GM18519 (cell line): ENCODE data around the gene MGAT5B.

Source experiments
- ATAC-seq: cut with Tn5 transposase; IDR thresholded peaks from one replicate; pipeline ENCODE4 v1.9.1; 2021; ENCODE audit warnings: mild to moderate bottlenecking, moderate library complexity; ENCODE audit not compliant: unreplicated experiment, low FRiP score

MGAT5B gene

GRCh38 chr17:76878568-76878967 lies 10.4 kb downstream of the MGAT5B start:
- no peak for ATAC-seq

GRCh38 chr17:76879254-76879653 lies 11.1 kb downstream of the MGAT5B start:
- ATAC-seq: no peak

- no peak for ATAC-seq
Observed at GRCh38 chr17:76879691-76880090, 11.5 kb downstream of the MGAT5B start.

- ATAC-seq: no peak
Observed at GRCh38 chr17:76880268-76880667, 12.1 kb downstream of the MGAT5B start.

- ATAC-seq: no peak
Observed at GRCh38 chr17:76880971-76881370, 12.8 kb downstream of the MGAT5B start.

GRCh38 chr17:76881408-76881807 lies 13.2 kb downstream of the MGAT5B start:
- no peak for ATAC-seq

- no peak for ATAC-seq
Observed at GRCh38 chr17:76881966-76882365, 13.8 kb downstream of the MGAT5B start.

GRCh38 chr17:76883744-76884525 lies 15.7 kb downstream of the MGAT5B start:
- ATAC-seq: no peak

- ATAC-seq: no peak
Observed at GRCh38 chr17:76884995-76885893, 17.0 kb downstream of the MGAT5B start.

- ATAC-seq: no peak
Observed at GRCh38 chr17:76885894-76886290, 17.7 kb downstream of the MGAT5B start.

- ATAC-seq: no peak
Observed at GRCh38 chr17:76886395-76886794, 18.2 kb downstream of the MGAT5B start.

- ATAC-seq: no peak
Observed at GRCh38 chr17:76887802-76888201, 19.6 kb downstream of the MGAT5B start.

GRCh38 chr17:76888661-76889060 lies 20.5 kb downstream of the MGAT5B start:
- ATAC-seq: no peak

- no peak for ATAC-seq
Observed at GRCh38 chr17:76889323-76889722, 21.1 kb downstream of the MGAT5B start.

GRCh38 chr17:76892329-76892728 lies 24.1 kb downstream of the MGAT5B start:
- no peak for ATAC-seq

GRCh38 chr17:76893623-76894334 lies 25.6 kb downstream of the MGAT5B start:
- no peak for ATAC-seq

GRCh38 chr17:76894842-76895241 lies 26.6 kb downstream of the MGAT5B start:
- ATAC-seq: no peak

GRCh38 chr17:76897023-76897422 lies 28.8 kb downstream of the MGAT5B start:
- no peak for ATAC-seq

GRCh38 chr17:76899414-76899813 lies 31.2 kb downstream of the MGAT5B start:
- ATAC-seq: no peak

- no peak for ATAC-seq
Observed at GRCh38 chr17:76900723-76901122, 32.5 kb downstream of the MGAT5B start.
